IPS-18a (cell line): ENCODE results near the gene CDH9.

ENCODE experiments used
- H3K27ac ChIP-seq: one replicate; pipeline ENCODE4 v1.5.1; 2013; ENCODE audit warnings: low read length
- H3K27me3 ChIP-seq: one replicate; pipeline ENCODE4 v1.6.1; 2013; ENCODE audit warnings: mild to moderate bottlenecking, low read length; ENCODE audit not compliant: control insufficient read depth, insufficient read depth
- H3K36me3 ChIP-seq: one replicate; pipeline ENCODE4 v1.6.1; 2013; ENCODE audit warnings: low read depth, low read length; ENCODE audit not compliant: control insufficient read depth
- H3K4me1 ChIP-seq: one replicate; pipeline ENCODE4 v1.6.1; 2013; ENCODE audit warnings: low read depth, low read length; ENCODE audit not compliant: control insufficient read depth
- H3K4me3 ChIP-seq: one replicate; pipeline ENCODE4 v1.5.1; 2013; ENCODE audit warnings: low read length
- H3K9ac ChIP-seq: one replicate; pipeline ENCODE4 v1.6.1; 2013; ENCODE audit warnings: mild to moderate bottlenecking, low read length, moderate library complexity
- H3K9me3 ChIP-seq: one replicate; pipeline ENCODE4 v1.6.1; 2013; ENCODE audit warnings: low read depth, low read length; ENCODE audit not compliant: control insufficient read depth

CDH9 gene, protein sequence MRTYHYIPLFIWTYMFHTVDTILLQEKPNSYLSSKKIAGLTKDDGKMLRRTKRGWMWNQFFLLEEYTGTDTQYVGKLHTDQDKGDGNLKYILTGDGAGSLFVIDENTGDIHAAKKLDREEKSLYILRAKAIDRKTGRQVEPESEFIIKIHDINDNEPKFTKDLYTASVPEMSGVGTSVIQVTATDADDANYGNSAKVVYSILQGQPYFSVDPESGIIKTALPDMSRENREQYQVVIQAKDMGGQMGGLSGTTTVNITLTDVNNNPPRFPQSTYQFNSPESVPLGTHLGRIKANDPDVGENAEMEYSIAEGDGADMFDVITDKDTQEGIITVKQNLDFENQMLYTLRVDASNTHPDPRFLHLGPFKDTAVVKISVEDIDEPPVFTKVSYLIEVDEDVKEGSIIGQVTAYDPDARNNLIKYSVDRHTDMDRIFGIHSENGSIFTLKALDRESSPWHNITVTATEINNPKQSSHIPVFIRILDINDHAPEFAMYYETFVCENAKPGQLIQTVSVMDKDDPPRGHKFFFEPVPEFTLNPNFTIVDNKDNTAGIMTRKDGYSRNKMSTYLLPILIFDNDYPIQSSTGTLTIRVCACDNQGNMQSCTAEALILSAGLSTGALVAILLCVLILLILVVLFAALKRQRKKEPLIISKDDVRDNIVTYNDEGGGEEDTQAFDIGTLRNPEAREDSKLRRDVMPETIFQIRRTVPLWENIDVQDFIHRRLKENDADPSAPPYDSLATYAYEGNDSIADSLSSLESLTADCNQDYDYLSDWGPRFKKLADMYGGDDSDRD

DNA sequence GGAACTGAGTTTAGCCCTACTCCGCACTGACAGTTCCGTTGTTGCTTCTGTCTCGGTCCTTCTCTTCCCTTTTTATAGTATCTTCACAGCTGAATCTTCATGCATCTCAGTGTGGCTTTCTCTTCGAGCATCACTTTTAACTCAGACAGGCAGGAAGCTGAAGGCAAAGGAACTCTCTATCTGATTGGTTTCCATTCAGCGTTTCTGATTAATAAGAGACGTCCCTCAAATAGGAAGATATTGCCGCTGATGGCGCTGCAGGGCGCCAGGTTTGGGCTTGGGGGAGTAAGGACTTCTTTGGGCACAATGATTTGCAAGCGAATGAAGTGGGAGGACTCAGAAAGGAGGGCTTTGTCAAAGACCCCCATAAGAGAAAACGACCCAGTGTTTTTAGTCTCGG lies at the start of gene CDH9:
TSS of gene CDH9 (minus strand) at position 111 of the 400 bp plus-strand sequence. CDS start 50,253 bp downstream, outside the sequence.
- Histone ChIP-seq H3K4me1 (peaks cover 39% of the 10 kb centered on the region), H3K9me3 (no peaks in the 10 kb centered on the region), H3K27ac (no peak within 1 kb of the TSS), H3K4me3 (peak within 1 kb of the TSS; percentile 58), H3K36me3 (no peaks in the 10 kb centered on the region), H3K27me3 (no peaks in the 10 kb centered on the region), H3K9ac (no peak within 1 kb of the TSS)

DNA sequence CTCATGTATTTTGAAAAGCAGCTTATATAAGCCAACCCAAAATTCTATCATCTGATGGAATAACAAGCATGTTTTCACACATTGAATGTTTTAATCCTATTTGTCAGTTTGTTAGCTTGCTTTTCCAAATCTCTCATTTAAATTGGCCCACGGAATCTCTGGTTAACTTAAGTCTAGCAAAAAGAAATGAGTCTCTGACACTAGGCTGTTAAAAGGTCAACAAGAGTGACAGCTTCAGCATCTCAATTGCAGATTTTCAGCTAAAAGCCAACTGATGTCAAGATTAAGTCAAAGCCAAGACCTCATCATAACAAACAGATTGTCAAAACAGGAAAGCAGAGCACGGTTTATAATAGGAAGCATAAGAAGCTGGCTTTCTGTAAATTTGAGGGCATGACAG lies 49.4 kb upstream of the CDH9 start:
- Histone ChIP-seq H3K27me3 (no peaks in the 10 kb centered on the region), H3K36me3 (no peaks in the 10 kb centered on the region), H3K4me3 (no peak overlapping the region), H3K27ac (no peak overlapping the region), H3K9me3 (no peaks in the 10 kb centered on the region), H3K4me1 (peaks cover 24% of the 10 kb centered on the region), H3K9ac (no peak overlapping the region)

DNA sequence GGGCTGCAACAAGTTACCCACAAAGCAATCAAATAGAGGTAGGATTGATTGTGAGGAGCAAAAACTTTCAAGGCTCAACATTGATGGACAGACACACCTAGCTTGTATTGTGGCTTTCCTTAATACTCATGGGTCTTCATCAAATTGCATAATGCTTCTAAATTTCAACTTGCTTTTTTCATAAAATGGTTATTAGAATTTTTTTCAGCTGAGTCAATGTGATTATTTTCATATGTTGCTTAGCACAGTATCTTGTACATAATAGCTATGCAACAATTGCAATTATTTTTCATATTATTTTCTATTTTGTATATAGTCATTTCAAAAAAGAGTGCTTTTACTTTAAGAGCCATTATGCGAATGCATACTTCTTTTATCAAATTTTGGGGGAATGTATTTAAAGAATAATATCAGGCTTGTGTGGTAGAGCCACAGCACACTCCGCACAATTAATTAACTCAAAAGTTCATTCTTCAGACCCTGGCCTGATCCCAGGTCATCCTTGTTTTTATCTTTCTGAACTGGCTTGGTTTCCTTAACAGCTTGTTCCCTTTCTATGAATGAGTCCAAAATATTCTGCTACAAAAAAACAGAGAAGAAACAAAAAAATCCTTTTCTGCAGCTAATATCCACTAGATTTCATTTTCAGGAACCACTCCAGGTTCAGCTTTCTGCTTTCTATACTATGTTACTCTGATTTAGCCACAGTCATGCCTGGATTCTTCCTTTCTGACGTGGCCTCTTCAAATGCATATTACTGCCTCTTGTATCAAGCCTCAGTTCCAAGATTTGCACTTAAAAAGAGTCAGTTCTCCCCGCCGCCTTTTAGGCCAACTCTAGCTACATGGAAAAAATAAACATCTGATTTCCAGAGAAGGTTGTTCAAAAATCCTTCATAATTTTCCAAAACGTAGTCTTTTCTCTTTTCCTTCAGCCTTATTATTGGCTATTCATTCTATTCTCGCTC lies 45.3 kb upstream of the CDH9 start:
- Histone ChIP-seq H3K9ac (peak overlapping the region; percentile 8), H3K9me3 (no peaks in the 10 kb centered on the region), H3K4me1 (peaks cover 31% of the 10 kb centered on the region), H3K27ac (peak overlapping the region; percentile 54), H3K27me3 (no peaks in the 10 kb centered on the region), H3K36me3 (no peaks in the 10 kb centered on the region), H3K4me3 (peak overlapping the region; percentile 19)

DNA sequence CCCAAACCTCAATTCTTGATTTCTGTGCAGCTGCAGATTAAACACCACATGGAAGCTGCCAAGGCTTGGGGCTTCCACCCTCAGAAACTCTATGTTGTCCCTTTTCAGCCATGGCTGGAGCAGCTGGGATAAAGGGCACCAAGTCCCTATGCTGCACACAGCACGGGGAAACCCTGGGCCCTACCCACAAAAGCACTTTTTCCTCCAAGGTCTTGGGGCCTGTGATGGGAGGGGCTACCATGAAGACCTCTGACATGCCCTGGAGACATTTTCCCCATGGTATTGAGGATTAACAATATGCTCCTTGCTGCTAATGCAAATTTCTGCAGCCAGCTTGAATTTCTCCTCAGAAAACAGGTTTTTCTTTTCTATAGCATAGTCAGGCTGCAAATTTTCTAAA lies 41.8 kb upstream of the CDH9 start:
- Histone ChIP-seq H3K27ac (no peak overlapping the region), H3K36me3 (no peaks in the 10 kb centered on the region), H3K9ac (no peak overlapping the region), H3K4me1 (peaks cover 30% of the 10 kb centered on the region), H3K27me3 (no peaks in the 10 kb centered on the region), H3K4me3 (no peak overlapping the region), H3K9me3 (no peaks in the 10 kb centered on the region)

DNA sequence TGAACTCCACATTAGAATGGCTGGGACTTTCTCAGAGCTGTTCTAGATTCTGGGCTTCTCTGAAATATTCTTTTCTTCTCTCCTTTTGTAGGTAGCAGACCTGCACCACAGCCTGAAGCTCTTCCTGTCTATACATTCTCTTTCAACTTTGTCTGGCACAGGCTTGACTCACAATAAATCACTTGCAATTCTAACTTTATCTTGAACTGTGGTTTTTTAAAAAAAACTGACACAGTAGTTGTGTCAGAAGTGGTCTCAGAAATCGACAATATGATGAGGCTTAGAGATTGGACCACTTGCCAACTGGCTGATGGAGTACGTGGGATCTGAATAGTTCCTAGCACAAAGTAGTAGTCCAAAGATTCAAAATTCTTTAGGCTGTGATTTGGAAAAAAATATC lies 24.1 kb upstream of the CDH9 start:
- Histone ChIP-seq H3K36me3 (no peaks in the 10 kb centered on the region), H3K27ac (no peak overlapping the region), H3K9me3 (no peaks in the 10 kb centered on the region), H3K4me1 (no peaks in the 10 kb centered on the region), H3K27me3 (no peaks in the 10 kb centered on the region), H3K4me3 (no peak overlapping the region), H3K9ac (no peak overlapping the region)

DNA sequence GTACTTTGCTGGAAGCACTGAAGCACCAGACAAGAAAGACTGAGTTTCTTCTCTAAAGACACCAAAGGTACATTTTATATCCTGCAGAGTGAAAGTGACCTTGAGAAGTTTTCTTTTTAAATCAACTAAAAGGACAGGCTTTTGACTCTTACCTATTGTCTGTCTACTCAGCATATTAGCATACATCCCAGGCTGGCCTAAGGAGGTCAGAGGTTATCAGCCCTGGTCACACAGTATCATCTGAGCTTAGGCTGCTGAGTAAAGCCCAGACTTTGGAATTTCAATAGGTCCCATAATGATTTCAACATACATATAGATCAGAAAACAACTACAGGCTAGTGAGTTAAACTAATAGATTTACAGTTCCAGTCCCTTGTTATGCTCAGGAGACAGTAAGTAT lies 10.1 kb upstream of the CDH9 start:
- Histone ChIP-seq H3K9me3 (no peaks in the 10 kb centered on the region), H3K9ac (no peak overlapping the region), H3K27me3 (no peaks in the 10 kb centered on the region), H3K4me3 (no peak overlapping the region), H3K4me1 (peaks cover 7% of the 10 kb centered on the region), H3K36me3 (no peaks in the 10 kb centered on the region), H3K27ac (no peak overlapping the region)

DNA sequence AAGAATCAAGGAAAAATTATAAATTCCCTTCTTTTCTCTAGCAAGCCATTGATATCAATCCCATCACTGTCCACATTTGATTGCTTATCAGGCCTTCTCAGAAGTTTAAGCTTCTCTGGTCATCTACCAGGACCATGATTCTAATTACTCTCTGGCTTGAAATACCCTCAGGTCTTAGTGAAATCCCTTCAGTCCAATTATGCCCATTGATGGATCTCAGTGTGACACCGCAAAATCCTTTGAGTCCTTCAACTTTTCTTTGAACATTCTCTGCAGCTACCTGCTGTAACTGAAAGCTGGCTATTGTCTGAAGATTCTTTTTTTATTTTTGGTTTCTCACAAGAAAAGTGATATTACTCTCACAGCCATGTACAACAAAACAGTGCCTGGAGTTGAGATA lies 3.0 kb upstream of the CDH9 start:
- Histone ChIP-seq H3K4me3 (no peak overlapping the region), H3K4me1 (peaks cover 30% of the 10 kb centered on the region), H3K36me3 (no peaks in the 10 kb centered on the region)

DNA sequence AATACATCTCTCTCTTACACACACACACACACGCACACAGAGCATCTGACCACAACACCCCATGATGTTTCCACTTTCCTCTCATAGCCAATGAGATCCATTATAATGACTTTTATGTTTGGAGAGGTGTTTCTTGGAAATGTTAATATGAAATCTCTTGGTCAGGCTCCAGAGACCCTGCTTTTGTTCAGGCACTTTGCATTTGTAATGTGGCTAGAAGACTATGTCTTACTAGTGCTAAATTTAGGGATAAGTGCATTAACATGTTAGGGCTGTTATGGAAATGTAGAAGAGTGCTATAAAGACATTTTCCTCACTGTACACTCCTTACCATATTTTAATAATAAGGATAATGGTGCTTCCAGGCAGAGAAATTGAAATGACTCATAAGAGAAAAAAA lies 3.8 kb downstream of the CDH9 start:
- Histone ChIP-seq H3K9ac (no peak overlapping the region), H3K36me3 (no peaks in the 10 kb centered on the region), H3K4me3 (peak overlapping the region; percentile 21), H3K27ac (no peak overlapping the region), H3K9me3 (no peaks in the 10 kb centered on the region), H3K27me3 (no peaks in the 10 kb centered on the region), H3K4me1 (peaks cover 28% of the 10 kb centered on the region)

More for the DNA sequence above, 3.0 kb upstream of the CDH9 start:
- Histone ChIP-seq H3K27me3 (no peaks in the 10 kb centered on the region), H3K9me3 (no peaks in the 10 kb centered on the region), H3K9ac (no peak overlapping the region), H3K27ac (no peak overlapping the region)

DNA sequence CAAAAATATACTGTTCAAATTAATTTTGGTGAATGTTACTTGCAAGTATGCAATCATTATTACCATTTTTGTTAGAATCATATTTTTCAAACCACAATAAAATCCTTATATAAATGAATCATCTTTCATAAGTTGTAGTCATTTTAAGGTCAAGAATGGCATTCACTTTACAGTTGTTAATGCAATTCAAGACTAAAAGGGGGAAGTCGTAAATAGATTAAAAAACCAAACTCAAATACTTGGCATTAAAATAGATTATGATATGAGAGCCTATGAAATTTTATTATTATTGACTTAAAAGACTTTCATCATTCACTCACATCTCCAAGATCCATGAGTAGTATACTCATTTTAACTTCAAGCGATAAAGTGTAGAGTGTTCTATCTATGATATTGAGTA lies 11.6 kb downstream of the CDH9 start:
- Histone ChIP-seq H3K4me3 (no peak overlapping the region), H3K4me1 (no peaks in the 10 kb centered on the region), H3K27ac (no peak overlapping the region), H3K27me3 (no peaks in the 10 kb centered on the region), H3K9ac (no peak overlapping the region), H3K9me3 (no peaks in the 10 kb centered on the region), H3K36me3 (no peaks in the 10 kb centered on the region)

DNA sequence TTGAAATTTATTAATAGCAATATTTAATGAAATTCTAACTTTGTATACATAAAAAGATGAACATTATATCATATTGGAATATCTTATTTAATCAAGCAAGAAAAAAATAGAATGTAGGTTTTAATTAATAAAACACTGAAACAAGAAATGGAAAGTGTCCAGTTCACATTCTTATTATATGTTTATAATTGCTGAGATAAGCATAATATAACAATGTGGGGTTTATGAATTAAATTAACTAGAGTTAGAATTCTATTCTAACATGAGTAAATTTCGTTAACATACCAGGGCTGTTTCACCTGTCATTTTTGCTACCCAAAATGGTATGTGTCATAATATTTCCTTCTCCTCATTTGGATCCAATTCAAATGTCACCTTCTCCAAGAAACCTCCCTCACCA lies 12.3 kb downstream of the CDH9 start:
- H3K9ac ChIP-seq = no peak overlapping the region
- H3K4me1 ChIP-seq = no peaks in the 10 kb centered on the region
- H3K27me3 ChIP-seq = no peaks in the 10 kb centered on the region

DNA sequence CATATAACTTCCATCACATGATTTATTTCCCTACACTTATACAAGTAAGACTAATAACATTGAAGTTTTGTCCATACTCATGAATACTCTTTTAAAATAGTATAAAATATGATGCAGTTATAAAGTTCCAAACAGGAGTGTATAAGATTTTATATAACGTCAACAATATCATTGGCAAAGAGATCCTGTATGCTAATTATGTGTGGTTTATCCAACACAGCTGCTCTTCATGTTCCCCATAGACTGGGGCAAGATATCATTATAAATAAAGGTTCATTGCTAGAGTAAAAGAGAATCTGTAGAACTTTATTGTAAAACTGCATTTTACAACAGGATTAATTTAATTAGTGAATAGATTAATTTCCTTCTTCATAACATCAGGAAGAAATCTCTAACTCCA lies 16.9 kb downstream of the CDH9 start:
- H3K9ac ChIP-seq = no peak overlapping the region
- no peaks in the 10 kb centered on the region for H3K4me1 ChIP-seq
- no peak overlapping the region for H3K4me3 ChIP-seq
- H3K36me3 ChIP-seq = no peaks in the 10 kb centered on the region
- H3K27ac ChIP-seq = no peak overlapping the region
- H3K27me3 ChIP-seq = no peaks in the 10 kb centered on the region
- no peaks in the 10 kb centered on the region for H3K9me3 ChIP-seq

More for the DNA sequence above, 12.3 kb downstream of the CDH9 start:
- Histone ChIP-seq H3K4me3 (no peak overlapping the region), H3K9me3 (no peaks in the 10 kb centered on the region), H3K36me3 (no peaks in the 10 kb centered on the region), H3K27ac (no peak overlapping the region)
